Measurements from ENCODE around the gene RHEB.

RHEB gene

GRCh38 chr7:151529842-151530241, 10.1 kb upstream of the RHEB start:
- TF ChIP-seq SPI1 (IDR thresholded peaks at IDR 0.05; ENCODE audit: borderline replicate concordance, low read depth) (no peak), REST (IDR thresholded peaks at IDR 0.05; ENCODE audit: insufficient replicate concordance, low read depth) (no peak), GABPA (IDR thresholded peaks at IDR 0.05; ENCODE audit: low read depth) (no peak), POLR2AphosphoS5 (IDR thresholded peaks at IDR 0.05; ENCODE audit: low read depth) (no peak), CTCF (IDR thresholded peaks at IDR 0.05; ENCODE audit: insufficient read depth, low read length) (no peak)
- H3K27ac ChIP-seq (replicated peaks), result no peak overlapping the region
- no peak for DNase-seq (ENCODE audit: low read depth in 1 of 2, low spot score in 1 of 2)
- no peaks in the 10 kb centered on the region for H3K27me3 ChIP-seq (ENCODE audit: insufficient read depth, poor library complexity, severe bottlenecking)
- no peak overlapping the region for H3K4me3 ChIP-seq (replicated peaks; ENCODE audit: insufficient read depth, low read length)

GRCh38 chr7:151524845-151525244, 5.2 kb upstream of the RHEB start:
- Histone ChIP-seq H3K27ac (replicated peaks) (no peak overlapping the region), H3K4me3 (replicated peaks; ENCODE audit: insufficient read depth, low read length) (no peak overlapping the region), H3K27me3 (ENCODE audit: insufficient read depth, poor library complexity, severe bottlenecking) (no peaks in the 10 kb centered on the region)
- no peak for TF ChIP-seq REST (IDR thresholded peaks at IDR 0.05; ENCODE audit: insufficient replicate concordance, low read depth)
- no peak for TF ChIP-seq GABPA (IDR thresholded peaks at IDR 0.05; ENCODE audit: low read depth)
- no peak for DNase-seq (ENCODE audit: low read depth in 1 of 2, low spot score in 1 of 2)

- TF ChIP-seq CTCF (IDR thresholded peaks at IDR 0.05; ENCODE audit: insufficient read depth, low read length), result no peak
- no peak for TF ChIP-seq REST (IDR thresholded peaks at IDR 0.05; ENCODE audit: insufficient replicate concordance, low read depth)
- TF ChIP-seq SPI1 (IDR thresholded peaks at IDR 0.05; ENCODE audit: borderline replicate concordance, low read depth), result no peak
- no peak for TF ChIP-seq POLR2AphosphoS5 (IDR thresholded peaks at IDR 0.05; ENCODE audit: low read depth)
- no peak for TF ChIP-seq GABPA (IDR thresholded peaks at IDR 0.05; ENCODE audit: low read depth)
Measured at GRCh38 chr7:151524331-151524730, 4.6 kb upstream of the RHEB start.

More at GRCh38 chr7:151524331-151524730, 4.6 kb upstream of the RHEB start:
- H3K27ac ChIP-seq (replicated peaks), result no peak overlapping the region
- no peaks in the 10 kb centered on the region for H3K27me3 ChIP-seq (ENCODE audit: insufficient read depth, poor library complexity, severe bottlenecking)
- no peak overlapping the region for H3K4me3 ChIP-seq (replicated peaks; ENCODE audit: insufficient read depth, low read length)
- no peak for DNase-seq (ENCODE audit: low read depth in 1 of 2, low spot score in 1 of 2)

Measured in HL-60 (cell line).